Stimulated activated naive CD8-positive, alpha-beta T cell treated with anti-CD3 and anti-CD28 coated beads, Interleukin-15, amount 100 ng/mL, for 72 hours (primary cell): ENCODE results near the gene APP.
A peak's percentile ranks its signal among the peaks of the same experiment; 100 is the strongest.

Experiments used
- ATAC-seq: fragments of 150-1000 bp; cut with Tn5 transposase; 2 replicates; pipeline ENCODE4 v1.10.0; 2021; ENCODE audit warnings: mild to moderate bottlenecking, moderate library complexity
- DNase-seq, 2 donors: peaks; one replicate each; pipeline ENCODE4 v3.0.0; 2021 to 2022
- H3K27ac Mint-ChIP-seq, 2 donors: one replicate each; pipeline ENCODE4 v1.8.0; 2022; ENCODE audit warnings: mild to moderate bottlenecking in 2 of 2, mixed read lengths in 2 of 2, moderate library complexity in 2 of 2
- H3K27me3 Mint-ChIP-seq: one replicate; pipeline ENCODE4 v1.8.0; 2022; ENCODE audit warnings: mixed read lengths
- H3K4me1 Mint-ChIP-seq: one replicate; pipeline ENCODE4 v1.8.0; 2022; ENCODE audit warnings: mild to moderate bottlenecking, mixed read lengths
- H3K4me3 Mint-ChIP-seq, 2 donors: one replicate each; pipeline ENCODE4 v1.8.0; 2022; ENCODE audit warnings: mild to moderate bottlenecking in 2 of 2, mixed read lengths in 2 of 2, moderate library complexity in 1 of 2
- H3K9me3 Mint-ChIP-seq, 2 donors: one replicate each; pipeline ENCODE4 v1.8.0; 2022; ENCODE audit warnings: mixed read lengths in 2 of 2

Gene APP

DNA sequence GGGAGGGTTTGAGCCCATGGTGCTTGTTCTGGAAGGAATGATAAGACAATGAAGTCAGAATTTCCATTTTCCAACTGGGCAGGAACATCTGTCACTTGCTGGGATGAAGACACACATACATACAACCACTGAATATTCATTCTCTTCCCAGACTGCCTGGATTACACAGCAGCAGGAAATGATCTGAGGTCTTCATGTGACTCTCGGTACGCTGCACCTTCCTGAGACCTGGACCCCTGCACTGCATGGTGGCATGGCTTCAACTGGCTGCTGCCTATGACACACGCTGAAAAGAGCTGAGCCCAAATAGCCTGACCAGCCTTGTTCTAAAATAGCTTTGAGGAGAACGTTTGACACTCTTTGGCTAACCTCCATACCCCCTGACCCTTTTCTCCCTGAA is 285.2 kb downstream of the APP start:
- DNase-seq, result no peak
- H3K27ac Mint-ChIP-seq, result no peak overlapping the region

DNA sequence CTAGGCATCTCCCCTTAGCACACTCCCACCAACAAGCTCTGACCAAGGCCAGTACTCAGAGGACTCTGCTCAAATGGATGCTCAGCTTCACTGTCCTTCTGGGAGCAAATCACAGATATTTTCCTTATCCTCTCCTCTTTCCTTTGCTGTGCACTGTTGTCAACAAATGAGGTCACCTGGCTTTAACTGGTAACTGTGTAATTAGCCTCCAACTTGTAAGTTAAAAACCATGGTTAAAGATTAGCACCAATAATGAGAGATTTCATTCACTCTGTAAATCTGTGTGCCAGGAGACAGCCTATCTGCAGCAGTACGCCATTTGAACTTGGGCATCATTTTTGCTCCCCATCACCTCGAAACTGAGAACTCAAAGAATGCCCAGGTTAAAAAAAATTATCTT is 286.3 kb downstream of the APP start:
- H3K9me3 Mint-ChIP-seq, result no peaks in the 10 kb centered on the region
- no peaks in the 10 kb centered on the region for H3K4me1 Mint-ChIP-seq
- ATAC-seq (no peak), DNase-seq (no peak)
- no peaks in the 10 kb centered on the region for H3K27me3 Mint-ChIP-seq
- H3K27ac Mint-ChIP-seq, result no peak overlapping the region
- H3K4me3 Mint-ChIP-seq, result no peak overlapping the region

More for the DNA sequence above, 285.2 kb downstream of the APP start:
- Mint-ChIP-seq H3K27me3 (no peaks in the 10 kb centered on the region), H3K4me3 (no peak overlapping the region), H3K4me1 (no peaks in the 10 kb centered on the region), H3K9me3 (no peaks in the 10 kb centered on the region)
- ATAC-seq, result no peak

DNA sequence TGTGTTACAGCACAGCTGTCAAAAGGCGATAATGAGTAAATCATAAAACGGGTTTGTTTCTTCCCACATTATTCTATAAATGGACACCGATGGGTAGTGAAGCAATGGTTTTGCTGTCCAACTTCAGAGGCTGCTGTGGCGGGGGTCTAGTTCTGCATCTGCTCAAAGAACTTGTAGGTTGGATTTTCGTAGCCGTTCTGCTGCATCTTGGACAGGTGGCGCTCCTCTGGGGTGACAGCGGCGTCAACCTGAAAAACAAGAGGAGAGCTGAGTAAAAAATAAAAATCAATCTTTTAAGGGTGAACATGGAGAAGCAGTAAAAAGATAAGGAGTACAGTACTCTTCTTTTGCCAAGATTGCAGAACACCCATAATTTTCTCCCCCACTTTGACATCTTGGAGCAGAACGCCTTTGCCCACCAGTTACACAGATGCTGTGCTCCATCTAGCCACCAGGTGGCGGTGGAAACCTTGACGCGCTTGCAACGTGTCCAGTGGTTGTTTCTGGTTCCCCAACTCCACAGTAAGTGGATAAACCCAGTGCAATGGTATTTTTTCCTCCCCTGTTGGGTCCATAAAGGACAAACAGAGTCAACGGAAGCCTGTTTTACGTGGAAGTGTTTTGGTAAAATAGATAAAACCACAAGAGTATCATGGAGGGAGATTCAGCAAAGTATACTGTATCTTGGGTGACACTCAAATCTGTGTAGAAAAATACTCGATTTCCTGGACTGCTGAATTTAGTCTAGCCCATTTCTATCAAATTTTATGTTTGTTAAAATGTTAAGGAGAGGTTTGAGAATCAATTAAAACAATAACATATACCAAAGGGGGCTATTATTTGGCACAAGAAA is 288.8 kb downstream of the APP start:
- Mint-ChIP-seq H3K27ac (peak overlapping the region in 1 of 2 donors; percentile 17), H3K27me3 (no peaks in the 10 kb centered on the region), H3K4me3 (no peak overlapping the region), H3K9me3 (no peaks in the 10 kb centered on the region), H3K4me1 (no peaks in the 10 kb centered on the region)
- peak; percentile 50 to 62 for DNase-seq
- ATAC-seq, result peak; percentile 81

DNA sequence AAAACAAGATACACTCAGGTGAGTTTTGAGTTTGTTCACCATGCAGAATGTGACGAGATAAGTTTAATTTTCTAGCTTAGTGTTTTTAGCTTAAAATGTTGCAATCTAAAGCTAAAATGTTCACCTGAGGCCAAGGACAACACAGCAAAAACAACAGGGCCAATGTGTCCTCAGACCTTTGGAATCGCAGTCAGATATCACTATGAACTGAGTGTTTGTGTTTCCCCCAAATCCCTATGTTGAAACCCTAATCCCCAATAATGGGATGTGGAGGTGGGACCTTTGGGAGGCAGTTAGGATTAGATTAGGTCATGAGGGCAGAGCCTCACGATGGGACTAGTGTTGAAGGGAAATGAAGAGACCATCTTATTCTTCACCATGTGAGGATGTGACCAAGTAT is 291.4 kb downstream of the APP start:
- H3K4me3 Mint-ChIP-seq, result no peak overlapping the region

DNA sequence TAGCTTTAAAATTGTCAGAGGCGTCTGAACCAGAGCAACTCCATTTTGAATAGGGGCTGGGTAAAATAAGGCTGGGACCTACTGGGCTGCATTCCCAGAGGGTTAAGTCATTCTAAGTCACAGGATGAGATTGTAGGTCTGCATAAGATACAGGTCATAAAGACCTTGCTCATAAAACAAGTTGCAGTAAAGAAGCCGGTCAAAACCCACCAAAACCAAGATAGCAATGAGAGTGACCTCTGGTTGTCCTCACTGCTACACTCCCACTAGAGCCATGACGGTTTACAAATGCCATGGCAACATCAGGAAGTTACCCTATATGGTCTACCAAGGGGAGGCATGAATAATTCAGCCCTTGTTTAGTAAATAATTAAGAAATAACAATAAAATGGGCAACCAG is 292.2 kb downstream of the APP start:
- Mint-ChIP-seq H3K27me3 (no peaks in the 10 kb centered on the region), H3K4me1 (no peaks in the 10 kb centered on the region), H3K27ac (no peak overlapping the region), H3K4me3 (no peak overlapping the region), H3K9me3 (no peaks in the 10 kb centered on the region)
- no peak for ATAC-seq
- no peak for DNase-seq

More for the DNA sequence above, 291.4 kb downstream of the APP start:
- ATAC-seq, result no peak
- Mint-ChIP-seq H3K27me3 (no peaks in the 10 kb centered on the region), H3K27ac (no peak overlapping the region), H3K4me1 (no peaks in the 10 kb centered on the region), H3K9me3 (no peaks in the 10 kb centered on the region)
- no peak for DNase-seq

DNA sequence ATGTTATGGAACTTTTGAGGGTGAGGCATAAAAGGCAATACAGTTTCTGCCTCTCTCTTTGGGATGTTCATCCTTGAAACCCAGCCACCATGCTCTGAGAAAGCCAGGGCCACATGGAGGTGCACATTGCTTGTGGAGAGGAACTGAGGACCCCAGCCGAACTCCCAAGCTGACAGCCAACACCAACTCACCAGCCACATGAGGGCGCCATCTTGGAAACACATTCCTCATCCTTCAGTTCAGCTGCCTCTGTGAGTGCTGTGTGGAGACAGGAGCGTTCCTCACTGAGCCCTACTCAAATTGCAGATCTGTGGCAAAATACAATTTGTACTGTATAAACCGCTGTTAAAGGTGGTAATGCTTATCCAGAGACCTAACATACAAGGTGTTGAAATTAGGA is 298.3 kb downstream of the APP start:
- no peak overlapping the region for H3K4me3 Mint-ChIP-seq
- no peaks in the 10 kb centered on the region for H3K27me3 Mint-ChIP-seq
- H3K9me3 Mint-ChIP-seq, result no peaks in the 10 kb centered on the region
- H3K4me1 Mint-ChIP-seq, result no peaks in the 10 kb centered on the region
- no peak for ATAC-seq
- no peak for DNase-seq
- no peak overlapping the region for H3K27ac Mint-ChIP-seq

DNA sequence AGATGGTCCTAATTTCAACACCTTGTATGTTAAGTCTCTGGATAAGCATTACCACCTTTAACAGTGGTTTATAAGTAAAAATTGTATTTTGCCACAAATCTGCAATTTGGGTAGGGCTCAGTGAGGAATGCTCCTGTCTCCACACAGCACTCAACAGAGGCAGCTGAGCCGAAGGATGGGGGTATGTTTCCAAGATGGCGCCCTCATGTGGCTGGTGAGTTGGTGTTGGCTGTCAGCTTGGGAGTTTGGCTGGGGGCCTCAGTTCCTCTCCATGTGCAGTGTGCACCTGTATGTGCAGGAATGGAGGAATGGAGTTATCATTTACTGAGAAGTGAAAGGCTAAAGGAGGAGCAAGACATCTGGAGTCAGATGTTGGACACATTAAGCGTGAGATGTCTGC is 299.0 kb downstream of the APP start:
- ATAC-seq (no peak), DNase-seq (no peak)
- Mint-ChIP-seq H3K9me3 (no peaks in the 10 kb centered on the region), H3K27ac (no peak overlapping the region), H3K4me1 (no peaks in the 10 kb centered on the region), H3K27me3 (no peaks in the 10 kb centered on the region), H3K4me3 (no peak overlapping the region)

DNA sequence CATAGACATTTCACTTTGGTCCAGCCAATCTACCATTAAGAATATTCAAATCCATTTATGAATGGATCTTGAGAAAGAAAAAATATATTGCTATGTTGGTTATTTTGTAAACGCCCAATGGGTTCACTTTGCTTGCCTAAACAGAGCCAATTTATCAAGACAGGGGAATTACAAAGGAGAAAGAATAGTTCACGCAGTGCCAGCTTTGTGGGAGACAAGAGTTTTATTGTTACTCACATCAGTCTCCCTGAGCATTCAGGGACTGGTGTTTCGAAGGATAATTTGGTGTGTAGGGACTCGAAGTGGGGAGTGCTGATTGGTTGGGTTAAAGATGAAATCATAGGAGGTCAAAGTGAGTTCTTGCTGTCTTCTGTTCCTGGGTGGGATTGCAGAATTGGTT is 300.5 kb downstream of the APP start:
- Mint-ChIP-seq H3K4me1 (no peaks in the 10 kb centered on the region), H3K27me3 (no peaks in the 10 kb centered on the region), H3K9me3 (no peaks in the 10 kb centered on the region), H3K4me3 (no peak overlapping the region), H3K27ac (no peak overlapping the region)
- DNase-seq (no peak), ATAC-seq (no peak)

DNA sequence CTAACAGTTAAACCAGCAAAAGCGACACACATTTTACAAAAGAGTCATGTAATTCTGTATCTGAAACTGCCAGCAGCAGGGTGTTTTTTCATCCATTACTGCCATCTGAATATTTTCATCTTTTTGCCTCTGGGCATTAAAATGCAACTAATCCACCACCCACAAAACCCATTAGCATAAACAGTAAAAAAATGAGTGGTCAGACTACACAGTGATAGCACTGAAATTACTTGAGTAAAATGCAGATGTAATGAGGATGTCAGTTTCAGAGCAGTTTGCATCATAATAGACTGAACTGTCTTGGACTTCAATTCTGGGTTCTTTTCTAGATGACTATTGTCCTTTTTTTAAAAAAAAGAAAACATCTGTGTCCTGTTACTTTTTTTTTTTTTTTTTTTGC is 303.5 kb downstream of the APP start:
- H3K9me3 Mint-ChIP-seq, result no peaks in the 10 kb centered on the region
- no peaks in the 10 kb centered on the region for H3K4me1 Mint-ChIP-seq
- ATAC-seq (no peak), DNase-seq (no peak)
- H3K4me3 Mint-ChIP-seq, result no peak overlapping the region
- no peak overlapping the region for H3K27ac Mint-ChIP-seq
- no peaks in the 10 kb centered on the region for H3K27me3 Mint-ChIP-seq

DNA sequence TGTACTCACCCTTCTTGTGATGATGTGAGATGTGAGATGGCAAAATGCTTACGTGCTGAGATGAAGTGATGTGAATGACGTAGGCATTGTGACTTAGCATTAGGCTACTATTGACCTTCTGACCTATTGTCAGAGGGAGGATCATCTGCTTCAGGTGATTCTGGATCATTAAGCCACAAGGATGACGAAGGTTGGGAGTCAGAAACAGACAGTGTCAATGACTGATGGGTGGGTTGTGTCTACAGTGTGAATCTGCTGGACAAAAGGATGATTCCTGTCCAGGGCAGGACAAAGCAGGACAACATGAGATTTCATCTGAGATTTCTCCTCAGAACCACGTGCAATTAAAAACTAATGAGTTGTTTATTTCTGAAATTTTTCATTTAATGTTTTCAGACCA is 306.8 kb downstream of the APP start:
- Mint-ChIP-seq H3K27ac (no peak overlapping the region), H3K27me3 (peaks cover 5% of the 10 kb centered on the region), H3K4me3 (no peak overlapping the region), H3K9me3 (no peaks in the 10 kb centered on the region), H3K4me1 (no peaks in the 10 kb centered on the region)
- ATAC-seq (no peak), DNase-seq (no peak)

DNA sequence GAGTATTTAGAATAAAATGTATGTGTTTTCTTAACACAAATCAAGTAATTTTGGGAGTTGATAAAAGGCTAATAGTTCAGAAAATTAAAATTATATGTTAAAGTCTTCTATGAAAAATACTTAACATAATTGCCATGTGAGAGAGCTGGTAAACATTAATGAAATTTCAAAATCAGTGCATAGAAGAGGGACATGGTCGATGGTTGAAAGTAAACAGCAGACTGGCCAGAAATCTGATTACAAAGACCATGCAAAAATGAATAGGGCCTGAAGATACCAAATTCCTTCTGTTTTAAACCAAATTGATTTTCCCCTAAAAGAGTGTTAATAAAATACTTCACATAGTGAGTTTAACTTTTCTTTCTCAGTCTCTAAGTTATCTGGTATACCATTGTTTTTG is 307.5 kb downstream of the APP start:
- H3K9me3 Mint-ChIP-seq, result no peaks in the 10 kb centered on the region
- DNase-seq, result no peak
- H3K4me1 Mint-ChIP-seq, result no peaks in the 10 kb centered on the region
- ATAC-seq, result no peak
- no peak overlapping the region for H3K4me3 Mint-ChIP-seq
- H3K27ac Mint-ChIP-seq, result no peak overlapping the region
- H3K27me3 Mint-ChIP-seq, result peaks cover 5% of the 10 kb centered on the region

DNA sequence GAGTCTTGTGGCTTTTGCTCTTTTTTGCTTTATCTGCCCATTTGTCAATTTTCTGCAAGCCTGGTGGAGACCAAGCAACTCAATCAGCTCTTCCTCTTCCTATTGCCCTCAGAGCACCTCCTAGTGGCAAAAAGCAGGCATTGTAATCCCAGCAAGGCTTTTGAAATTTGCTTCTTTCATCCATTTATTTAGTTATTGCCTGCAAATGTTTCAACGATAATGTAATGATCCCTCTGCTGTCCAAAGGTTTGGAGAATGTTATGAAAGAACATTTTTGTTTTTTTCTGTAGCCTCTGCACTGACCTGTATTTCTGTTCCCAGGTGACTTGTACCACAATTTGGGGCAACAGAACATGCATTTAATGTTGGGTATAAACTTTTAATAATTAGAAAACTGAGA is 308.0 kb downstream of the APP start:
- peak; percentile 17 to 19 for DNase-seq
- no peak for ATAC-seq
- peaks cover 5% of the 10 kb centered on the region for H3K27me3 Mint-ChIP-seq
- H3K27ac Mint-ChIP-seq, result no peak overlapping the region
- no peaks in the 10 kb centered on the region for H3K9me3 Mint-ChIP-seq
- H3K4me1 Mint-ChIP-seq, result no peaks in the 10 kb centered on the region
- H3K4me3 Mint-ChIP-seq, result no peak overlapping the region

DNA sequence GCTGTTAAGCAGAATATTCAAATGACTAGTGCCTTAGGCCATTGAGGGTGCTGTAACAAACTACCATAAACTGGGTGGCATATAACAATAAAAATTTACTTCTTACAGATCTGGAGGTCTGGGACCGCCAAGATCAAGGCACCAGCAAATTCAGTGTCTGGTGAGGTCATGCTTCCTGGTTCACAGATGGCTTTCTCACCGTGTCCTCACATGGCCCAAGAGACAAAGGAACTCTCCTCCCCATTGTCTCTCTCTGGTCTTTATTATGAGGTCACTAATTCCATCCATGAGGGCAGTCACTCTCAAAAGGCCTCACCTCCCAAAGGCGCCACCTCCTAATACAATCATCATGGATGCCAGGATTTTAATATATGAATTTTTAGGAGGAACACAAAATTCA is 308.5 kb downstream of the APP start:
- no peaks in the 10 kb centered on the region for H3K4me1 Mint-ChIP-seq
- H3K27ac Mint-ChIP-seq, result no peak overlapping the region
- H3K4me3 Mint-ChIP-seq, result no peak overlapping the region
- H3K27me3 Mint-ChIP-seq, result peaks cover 5% of the 10 kb centered on the region
- no peak for DNase-seq
- H3K9me3 Mint-ChIP-seq, result no peaks in the 10 kb centered on the region
- no peak for ATAC-seq

DNA sequence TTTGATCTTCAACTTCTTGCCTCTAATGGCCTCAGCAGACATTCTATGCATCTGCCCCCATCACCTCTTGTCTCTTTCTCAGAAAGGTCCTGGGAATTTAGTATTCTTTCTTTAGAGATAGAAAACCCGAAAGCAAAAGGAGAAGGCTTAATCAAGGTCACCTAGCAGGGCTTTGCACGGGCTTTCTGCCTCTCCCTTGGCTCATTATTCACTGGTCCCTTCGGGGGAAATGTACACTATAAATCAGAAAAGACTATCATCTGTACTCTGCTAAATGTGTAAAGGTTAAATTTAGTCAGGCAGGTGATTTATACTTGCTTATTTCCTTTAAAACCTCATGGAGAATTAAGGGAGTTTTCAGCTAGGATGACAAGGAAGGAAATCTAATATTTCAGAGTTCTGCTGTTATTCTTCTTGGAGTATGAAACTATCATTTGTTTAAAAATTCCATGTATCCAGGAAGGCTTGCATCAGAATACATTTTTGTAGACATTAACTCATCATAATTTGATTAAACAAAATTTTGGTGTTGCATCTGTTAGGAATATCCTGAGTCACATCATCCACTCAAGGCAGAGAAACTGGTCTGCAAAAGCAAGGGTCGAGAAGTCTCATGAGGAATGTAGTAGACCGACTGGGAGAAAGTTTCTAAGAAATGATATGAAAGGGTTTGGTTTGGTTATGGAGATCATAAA is 311.2 kb downstream of the APP start:
- peaks cover 5% of the 10 kb centered on the region for H3K27me3 Mint-ChIP-seq
- no peaks in the 10 kb centered on the region for H3K4me1 Mint-ChIP-seq
- no peaks in the 10 kb centered on the region for H3K9me3 Mint-ChIP-seq
- no peak for ATAC-seq
- H3K27ac Mint-ChIP-seq, result no peak overlapping the region
- no peak overlapping the region for H3K4me3 Mint-ChIP-seq
- no peak for DNase-seq

DNA sequence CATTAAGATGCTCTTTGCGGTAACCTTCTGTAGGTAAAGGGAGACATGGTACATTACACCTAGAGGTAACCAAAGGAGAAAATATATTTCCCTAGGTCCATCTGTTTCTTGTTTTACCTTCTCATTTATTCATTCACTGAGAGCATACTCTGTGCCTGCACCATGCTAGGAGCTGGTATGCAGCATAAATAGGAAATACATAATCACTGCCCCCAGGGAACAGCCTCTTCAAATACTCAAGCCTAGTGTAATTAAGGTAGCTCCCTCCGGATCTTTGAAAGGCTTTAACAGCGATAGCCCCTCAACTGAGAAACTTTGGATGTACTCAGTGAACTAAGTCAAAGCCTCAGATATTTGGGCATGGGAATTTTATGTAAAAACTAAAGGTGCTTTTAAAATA is 312.2 kb downstream of the APP start:
- H3K27me3 Mint-ChIP-seq, result peaks cover 5% of the 10 kb centered on the region
- DNase-seq, result no peak
- H3K4me1 Mint-ChIP-seq, result no peaks in the 10 kb centered on the region
- H3K9me3 Mint-ChIP-seq, result no peaks in the 10 kb centered on the region
- ATAC-seq, result no peak
- H3K27ac Mint-ChIP-seq, result no peak overlapping the region
- no peak overlapping the region for H3K4me3 Mint-ChIP-seq

DNA sequence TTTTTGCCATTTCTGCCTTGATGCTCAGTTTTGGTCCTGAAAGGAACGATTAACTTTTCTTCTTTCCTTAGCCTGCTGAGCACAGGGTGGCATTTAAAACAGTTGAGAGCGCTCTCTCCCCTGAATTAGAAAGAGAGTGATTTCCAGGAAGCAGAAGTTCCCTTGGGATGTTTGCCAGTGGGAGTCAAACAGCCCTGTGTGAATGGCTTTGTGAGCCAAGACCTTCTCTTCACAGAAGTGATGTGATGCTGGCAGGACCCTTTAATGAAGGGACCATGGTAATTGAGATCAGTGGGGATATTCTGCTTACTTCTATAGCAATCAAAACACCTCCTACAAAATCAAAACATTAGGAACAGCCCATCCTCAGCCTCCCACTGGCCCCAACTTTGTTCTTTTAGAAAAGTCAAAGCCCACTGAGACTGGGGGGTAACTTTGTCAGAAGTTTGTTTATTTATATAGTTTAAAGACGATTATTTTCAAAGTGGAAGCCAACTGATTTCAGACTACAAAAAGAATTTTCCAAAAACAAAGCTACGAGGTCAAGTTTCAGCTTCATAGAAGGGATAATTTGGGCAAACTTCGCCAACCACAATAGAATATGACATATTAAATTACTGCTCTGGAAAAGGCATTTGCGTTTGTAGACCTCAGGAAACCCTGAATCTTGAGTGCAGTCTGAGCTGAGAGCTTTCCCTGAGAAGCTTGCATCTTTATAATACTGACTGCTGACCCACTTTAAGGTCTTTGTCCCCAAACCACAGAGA is 313.1 kb downstream of the APP start:
- H3K27ac Mint-ChIP-seq, result no peak overlapping the region
- no peak for DNase-seq
- no peaks in the 10 kb centered on the region for H3K9me3 Mint-ChIP-seq
- H3K4me1 Mint-ChIP-seq, result no peaks in the 10 kb centered on the region
- ATAC-seq, result no peak
- H3K4me3 Mint-ChIP-seq, result no peak overlapping the region
- H3K27me3 Mint-ChIP-seq, result peaks cover 5% of the 10 kb centered on the region
